HG02763 (cell line): ENCODE results near the gene TRAPPC3.
"Not testable (repeated sequence)": the region's sequence is repeated elsewhere in the genome, so short reads cannot be mapped to it uniquely, and the experiment has no call there.

Source experiments
- ATAC-seq: cut with Tn5 transposase; IDR thresholded peaks from one replicate; pipeline ENCODE4 v1.9.1; 2021; ENCODE audit warnings: mild to moderate bottlenecking, moderate library complexity; ENCODE audit not compliant: unreplicated experiment

TRAPPC3 gene

DNA sequence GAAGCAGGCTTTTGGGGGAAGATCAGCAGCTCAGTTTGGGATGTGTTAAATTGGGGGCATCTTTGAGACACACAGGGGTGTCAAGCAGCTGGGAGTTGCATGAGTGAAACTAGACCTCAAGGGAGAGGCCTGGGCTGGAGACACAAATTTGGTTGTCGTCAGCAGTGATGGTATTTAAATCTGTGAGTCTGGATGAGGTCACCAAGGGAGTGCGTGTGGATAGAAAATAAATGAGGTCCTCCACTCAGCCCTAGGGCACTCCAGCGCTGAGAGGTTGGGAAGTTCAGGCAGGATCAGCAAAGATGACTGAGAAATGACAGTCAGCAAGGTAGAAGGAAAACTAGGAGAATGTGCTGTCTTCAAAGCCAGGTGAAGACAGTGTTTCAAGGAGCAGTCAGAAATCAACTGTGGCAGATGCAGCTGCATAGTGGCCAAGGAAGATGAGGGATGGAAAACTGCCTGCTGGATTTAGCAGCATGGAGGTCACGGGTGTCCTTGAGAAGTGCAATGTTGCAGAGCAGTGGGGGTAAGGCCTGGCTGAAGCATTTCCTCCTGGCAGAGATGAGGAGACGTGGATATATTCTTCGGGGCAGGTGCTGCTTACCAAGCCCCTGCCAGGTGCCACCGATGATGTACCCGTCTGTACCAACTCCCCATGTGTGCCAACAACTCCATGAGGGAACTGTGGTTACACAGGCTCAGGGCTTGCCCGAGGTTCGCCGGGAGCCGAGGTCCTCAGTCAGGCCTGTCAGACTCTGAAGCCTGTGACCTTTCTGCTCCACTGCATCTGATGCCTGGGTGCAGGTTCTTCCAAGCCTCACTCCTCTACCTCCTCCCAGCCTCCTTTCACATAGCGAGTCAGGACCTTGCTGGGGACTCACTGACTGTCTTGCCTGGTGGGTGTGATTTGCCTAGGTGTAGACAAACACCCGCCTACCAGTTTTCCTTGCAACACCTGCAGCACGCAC, 17.9 kb upstream of the TRAPPC3 start:
- no peak for ATAC-seq

DNA sequence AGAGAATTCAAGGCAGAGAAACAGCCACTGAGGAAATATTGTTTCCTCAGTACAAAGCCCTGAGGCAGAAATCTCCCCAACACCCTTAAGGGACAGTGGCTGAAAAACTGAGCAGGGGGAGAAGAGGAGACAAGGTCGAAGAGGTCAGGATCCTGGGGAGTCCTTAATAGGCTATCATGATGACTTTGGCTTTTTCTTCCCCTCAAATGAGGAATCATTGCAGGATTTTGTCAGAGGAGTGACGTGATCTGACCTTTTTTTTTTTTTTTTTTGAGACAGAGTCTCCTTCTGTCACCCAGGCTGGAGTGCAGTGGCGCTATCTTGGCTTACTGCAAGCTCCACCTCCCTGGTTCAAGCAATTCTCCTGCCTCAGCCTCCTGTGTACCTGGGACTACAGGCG, 16.9 kb upstream of the TRAPPC3 start:
- ATAC-seq = no peak

DNA sequence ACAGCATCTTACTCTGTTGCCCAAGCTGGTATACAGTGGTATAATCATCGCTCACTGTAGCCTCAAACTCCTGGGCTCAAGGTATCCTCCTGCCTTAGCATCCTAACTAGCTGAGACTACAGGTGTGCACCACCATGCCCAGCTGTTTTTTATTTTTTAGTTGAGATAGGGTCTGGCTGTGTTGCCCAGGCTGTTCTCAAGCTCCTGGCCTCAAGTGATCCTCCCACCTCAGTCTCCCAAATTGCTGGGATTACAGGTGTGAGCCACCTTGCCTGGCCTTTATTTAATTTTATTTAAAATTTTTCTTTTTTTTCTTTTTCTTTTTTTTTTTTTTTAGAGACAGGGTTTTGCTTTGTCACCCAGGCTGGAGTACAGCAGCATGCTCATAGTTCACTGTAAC, 15.9 kb upstream of the TRAPPC3 start:
- no peak for ATAC-seq

DNA sequence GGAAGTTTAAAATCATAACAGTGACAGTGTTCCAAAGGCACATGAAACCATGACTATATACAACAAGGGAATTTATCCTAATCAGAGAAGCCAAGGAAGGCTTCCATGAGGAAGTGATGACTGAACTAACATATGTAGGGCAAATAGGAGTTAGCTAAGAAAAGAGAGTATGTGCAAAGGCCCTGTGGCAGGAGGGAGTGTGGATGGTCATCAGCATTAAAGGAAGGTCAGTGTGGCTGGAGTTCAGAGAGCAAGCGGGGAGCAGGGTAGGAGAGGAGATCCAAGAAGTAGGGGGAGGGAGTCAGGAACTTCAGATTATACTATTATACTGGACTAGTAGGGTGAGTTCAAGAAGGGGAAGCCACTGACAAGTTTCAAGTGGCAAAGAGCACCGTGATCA, 15.1 kb upstream of the TRAPPC3 start:
- ATAC-seq = no peak

DNA sequence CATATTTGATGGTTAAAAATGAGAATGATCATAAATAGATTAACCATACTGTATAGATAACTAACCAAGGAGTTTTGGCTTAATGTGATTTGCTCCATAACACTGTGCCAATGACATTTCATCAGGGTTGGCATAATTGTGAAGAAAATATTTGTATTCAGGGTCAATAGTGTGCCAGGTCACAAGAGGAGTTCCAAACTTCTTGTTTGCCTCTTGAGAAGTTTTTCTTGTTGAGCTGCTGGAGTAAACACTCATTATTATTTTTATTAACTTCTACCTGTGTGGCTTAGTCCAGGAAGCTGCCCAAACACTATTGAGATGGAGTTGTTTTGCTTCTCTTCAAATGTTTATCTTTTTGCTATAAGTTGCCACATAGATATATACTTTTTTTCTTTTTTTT, 14.1 kb upstream of the TRAPPC3 start:
- ATAC-seq = no peak

DNA sequence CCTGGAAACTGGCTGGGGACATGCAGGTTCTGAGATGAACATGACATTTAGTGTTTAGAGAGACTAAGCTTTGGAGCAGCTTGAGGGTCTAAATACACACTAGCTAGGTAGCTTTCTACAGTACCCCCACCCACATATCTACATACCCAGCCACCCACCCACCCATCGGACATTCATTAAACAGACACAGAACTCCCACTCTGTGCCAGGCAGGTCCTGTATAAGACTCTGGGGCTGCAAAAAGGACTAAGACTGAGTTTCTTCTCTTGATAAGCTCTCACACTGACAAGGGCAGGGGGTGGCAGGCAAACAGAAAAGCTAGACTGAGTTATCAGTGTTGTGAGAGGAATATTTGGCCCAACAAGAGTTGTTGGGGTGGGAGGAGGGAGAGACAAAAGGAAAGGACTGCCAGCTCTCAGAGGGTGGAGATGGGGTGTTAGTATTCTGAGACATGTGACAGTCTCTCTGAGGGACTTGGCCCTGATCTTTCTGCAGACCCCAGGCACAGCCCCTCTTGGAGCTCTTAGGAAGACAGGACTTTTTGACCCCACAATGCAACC, 13.5 kb upstream of the TRAPPC3 start:
- ATAC-seq = no peak

DNA sequence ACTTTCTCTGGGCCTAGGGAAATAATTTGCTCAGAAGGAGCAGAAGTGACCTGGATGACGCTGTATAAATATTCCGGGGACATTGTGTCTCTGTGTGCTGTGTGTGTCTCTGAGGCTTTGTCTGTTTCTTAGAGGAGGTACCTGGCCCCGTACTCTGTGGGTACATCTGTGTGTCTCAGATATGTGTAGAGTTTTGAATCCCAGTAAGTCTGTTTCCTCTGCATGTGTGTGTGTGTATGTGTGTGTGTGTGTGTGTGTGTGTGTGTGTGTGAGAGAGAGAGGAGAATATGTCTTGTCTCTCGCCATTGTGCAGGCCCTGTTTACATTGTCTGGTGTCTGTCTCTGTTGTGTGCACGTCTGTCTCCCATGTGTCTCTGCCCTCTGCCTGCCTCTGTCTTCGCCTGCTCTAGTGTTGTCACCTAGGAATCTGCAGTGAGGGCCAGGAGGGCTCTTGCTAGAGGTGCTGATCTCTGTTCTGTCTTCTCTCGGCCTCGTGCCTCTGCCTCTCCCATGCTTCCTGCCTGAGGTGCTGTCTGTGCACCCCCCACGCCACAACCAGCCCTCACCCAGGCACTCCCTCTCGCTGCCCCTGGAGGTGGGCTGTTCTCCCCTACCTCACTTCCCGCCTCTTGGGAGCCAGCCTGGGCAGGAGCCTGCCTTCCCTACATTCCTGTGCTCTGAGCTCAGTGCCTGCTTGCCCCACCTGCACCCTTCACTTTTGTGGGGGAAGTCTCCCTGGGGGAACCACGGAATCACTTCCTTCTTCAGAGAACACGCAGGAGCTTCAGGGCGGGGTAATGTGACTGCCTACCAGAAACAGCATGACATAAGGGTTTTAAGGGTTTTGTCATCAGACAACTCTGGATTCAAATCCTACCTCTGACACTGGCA, 12.6 kb upstream of the TRAPPC3 start:
- no peak for ATAC-seq

DNA sequence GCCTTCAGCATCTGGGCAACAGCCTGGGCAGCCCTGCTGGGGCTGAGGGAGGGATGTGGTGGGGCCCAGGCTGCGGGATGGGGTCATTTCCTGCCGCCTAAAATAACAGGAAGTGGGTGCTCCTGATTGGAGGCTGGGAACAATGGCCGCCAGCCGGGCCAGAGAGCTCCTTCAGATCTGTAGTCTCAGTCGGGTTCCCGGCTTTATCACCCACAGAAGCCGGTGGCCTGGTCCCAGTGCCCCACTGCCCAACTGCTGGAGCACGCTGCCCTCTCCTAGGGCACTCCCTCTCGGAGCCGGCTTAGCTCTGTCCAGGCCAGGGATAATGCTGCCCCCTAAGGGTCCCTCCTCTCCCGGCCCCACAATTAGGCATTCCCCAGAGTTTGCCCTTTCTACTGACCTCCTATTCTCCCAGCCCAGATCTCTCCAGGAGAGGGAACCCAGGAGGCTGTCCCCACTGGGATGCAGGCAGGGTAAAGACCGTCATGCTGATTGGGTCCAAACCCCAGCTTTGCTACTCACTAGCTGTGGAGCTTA, 11.7 kb upstream of the TRAPPC3 start:
- no peak for ATAC-seq

DNA sequence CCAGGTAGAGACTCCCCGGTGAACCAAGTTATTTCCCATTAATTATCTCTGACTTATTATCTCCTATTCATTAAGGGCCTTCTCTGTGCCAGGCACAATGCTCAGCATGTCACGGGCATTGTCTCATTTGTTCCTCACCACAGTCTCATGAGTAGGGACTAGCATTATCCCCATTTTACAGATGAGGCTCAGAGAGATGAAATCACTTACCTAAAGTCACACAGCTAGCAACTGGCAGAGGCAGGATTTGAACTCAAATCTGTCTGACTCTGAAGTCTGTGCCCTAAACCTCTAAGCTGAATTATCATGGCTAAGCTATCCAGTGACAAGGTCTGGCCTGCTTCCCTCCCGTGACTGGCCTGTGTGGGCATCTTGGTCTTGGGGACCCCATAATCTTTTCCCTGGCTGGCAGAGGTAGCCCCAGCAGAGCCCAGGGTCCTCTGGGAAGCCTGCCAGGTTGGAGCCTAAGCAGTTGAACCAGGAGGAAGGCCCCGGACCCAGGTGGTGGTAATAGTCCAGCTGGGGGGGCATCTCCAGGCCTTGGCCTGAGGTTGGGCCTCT, 11.2 kb upstream of the TRAPPC3 start:
- ATAC-seq = no peak

DNA sequence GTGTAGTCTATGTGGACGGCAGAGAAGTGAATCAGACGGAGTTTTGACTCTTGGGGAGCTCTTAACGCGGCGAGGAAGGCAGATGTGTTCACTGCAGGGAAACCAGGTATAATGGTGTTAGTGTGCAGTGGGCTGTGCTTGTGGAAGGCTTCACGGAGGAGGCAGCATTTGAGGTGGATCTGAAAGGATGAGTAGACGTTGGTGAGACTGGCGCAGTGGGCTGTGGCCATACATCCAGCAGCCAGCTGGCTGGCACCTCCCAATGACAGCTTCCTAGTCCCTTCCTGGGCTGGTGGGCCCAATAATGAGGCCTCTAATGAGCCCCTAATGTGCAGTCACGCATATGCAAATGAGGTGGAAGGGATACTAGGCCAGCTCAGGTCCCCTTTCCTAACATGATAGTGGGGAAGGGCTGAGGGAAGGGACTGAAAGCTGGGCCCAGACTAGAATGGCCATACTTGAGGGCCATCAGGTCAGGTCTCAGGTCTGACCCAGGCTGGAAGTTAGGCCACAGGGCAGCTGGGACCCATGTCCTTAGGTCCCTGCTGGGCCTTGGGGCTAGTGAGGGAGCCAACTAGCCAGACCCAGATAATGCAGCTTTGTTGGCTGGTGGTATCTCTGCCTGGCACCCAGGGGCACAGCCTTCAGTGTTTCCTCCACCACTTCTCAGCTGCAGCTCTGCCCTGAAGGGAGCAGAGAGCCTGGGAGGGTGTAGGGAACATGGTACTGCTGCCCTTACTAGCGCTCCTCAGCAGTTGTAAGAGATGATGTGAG, 10.5 kb upstream of the TRAPPC3 start:
- ATAC-seq = no peak

DNA sequence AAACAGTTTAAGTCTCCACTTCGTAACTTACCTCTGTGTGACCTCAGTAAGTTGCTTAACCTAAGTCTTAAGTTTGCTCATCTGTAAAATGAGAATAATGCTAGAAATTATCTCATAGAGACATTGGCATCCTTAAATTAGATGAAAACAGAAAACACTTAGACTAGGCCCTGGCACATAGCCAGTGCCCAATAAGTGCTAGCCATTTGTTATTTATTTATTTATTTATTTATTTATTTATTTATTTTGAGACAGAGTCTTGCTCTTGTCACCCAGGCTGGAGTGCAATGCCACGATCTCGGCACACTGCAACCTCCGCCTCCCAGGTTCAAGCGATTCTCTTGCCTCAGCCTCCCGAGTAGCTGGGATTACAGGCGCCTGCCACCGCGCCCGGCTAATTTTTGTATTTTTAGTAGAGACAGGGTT, 9.6 kb upstream of the TRAPPC3 start:
- ATAC-seq = not testable (repeated sequence)

DNA sequence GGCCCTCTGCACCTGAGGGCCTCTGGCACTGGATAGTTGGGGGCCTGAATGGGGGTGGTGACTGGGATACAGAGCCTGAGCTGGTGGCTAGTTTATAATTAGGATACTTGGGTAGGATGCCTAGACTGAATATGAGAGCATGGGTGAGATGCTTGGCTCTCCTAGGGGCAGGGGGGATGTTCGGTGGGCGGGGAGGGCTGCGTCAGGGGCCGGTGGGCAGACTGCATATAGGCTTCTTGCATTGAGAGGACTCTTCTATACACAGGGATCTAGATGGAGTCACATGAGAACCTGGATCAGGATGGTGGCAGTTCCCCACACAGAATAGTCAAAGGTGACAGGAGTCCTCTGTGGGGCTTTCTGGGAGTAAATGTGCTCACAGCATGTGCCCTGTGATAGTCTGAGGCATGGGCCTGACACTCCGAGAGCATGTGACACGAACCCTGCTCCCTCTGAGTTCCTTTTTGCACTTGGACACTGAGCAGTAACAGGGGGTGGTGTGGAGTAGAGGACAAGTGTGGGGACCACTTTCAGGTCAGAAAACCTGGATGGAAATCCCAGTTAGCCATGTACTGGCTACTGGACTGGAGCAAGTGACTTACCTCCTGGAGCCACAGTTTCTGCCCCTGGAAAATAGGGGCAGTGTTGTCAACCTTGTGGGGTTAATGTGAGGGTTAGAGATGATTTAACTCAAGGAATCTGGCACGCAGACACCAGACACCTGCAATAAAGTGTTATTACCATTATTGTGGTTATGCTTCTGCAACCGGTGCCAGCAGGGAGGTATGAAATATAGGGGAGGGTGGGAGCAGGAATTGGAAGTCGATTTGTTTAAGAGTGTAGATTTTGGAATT, 8.9 kb upstream of the TRAPPC3 start:
- no peak for ATAC-seq

DNA sequence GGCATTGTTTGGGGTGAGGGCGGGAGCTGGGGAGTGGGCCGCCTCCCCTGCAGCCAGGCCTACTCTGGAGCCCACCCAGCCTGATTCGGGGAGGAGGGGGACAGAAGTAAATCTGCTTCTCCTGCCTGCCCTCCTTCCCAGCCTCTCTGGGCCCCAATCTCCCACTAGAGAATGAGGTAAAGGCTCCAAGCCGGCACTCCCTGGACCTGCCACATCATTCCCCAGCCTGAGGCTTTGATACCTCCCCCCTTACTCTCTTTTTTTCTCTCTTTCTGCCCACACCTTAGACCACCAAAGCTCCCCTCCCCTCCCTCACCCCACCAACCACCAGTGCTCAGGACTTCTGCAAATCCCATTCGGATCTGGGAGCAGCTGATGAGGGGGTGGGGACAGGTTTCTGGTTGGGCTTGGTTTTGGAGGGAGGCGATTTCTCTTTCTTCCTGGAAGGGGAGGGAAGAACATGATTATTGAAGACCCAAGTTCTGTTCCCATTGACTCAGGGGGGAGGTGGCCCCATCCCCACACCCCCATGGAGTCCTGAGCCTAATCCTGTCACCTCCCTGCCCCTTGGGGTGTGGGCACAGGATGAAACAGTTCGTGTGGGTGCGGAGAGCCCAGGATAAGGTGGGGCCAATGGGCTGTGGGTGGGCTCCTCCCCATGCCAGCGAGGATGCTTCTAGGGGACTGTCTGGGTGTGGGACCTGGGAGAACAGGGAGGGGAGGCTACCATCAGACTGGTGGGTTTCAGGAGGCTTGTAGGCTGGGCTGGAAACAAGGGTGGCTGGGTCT, 8.0 kb upstream of the TRAPPC3 start:
- ATAC-seq = no peak

DNA sequence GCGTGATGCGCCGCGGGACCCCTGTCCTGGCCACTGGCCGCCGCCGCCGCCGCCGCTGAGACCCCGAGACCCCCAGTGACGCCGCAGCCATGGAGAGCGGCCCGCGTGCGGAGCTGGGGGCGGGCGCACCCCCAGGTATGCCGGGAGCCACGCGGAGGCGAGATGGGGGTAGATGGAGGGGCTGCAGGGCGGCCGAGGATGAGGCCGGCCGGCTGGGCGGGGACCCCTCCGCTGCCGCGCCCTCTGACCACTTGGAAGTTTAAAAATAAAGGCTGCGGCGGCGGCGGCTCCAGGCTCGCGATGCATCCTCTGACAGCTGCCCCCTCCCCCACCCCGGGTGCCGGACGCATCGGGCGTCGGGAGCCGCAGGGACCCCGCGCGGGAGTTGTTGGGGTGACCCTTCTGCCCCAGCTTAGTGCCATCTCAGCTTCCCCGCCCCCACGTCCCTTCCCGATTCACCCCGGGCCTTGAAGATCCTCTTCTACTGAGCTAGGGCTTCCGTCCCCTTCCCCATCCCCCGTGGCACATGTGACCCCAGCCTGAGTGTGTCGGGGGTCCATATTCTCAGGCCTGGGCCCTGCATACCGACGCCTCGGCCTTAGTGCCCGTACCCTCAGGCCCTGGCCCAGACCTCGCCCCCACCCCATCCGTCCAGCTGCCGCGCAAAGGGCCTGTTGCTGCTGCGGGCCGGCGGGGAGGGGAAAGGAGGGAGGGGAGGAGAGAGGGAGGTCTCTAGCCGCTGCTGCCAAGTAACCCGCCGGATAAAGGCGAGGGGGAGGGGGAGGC, 7.2 kb upstream of the TRAPPC3 start:
- no peak for ATAC-seq

DNA sequence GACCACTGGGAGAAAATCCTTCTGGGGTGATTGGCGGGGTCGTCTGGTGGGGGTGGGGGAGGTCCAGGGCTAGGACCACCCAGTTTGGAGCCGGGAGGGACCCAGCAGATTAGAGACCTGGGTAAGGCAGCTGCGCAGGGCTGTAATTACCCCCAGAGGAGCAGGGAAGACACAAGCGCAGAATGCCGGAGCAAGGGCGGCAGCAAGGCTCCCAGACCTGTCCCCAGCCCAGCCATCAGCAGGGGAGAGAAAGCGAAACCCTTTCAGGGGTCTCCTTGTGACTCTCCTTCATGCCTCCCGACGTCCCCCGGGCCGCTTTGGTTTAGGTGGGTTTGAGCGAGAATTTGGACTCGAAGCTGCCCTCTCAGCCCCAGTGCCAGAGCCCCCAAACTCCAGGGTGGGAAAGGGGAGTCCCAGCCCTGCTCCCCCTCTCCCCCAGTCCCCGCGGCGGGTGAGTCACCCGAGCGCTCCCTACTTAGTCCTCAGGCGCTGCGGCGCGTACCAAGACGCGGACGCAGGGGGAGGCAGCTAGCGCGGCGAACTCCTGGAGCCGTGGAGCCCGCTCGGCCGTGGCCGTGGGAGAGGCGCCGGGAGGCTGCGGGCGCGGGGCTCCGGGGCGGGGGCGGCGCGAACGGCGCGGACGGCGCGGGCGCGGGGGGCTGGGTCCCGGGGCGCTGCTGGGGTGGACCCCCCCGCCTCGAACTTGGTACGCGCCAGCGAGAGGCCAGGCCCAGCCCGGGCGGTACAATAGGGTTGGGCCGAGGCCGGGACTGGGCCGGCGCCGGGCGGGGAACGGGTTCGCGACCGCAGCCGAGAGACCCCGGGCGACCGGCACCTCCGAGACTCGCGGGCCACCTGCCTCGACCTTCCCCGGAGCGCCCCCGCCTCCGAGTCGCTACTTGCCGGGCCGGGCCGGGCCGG, 6.4 kb upstream of the TRAPPC3 start, which contains the start of gene MAP7D1:
Gene MAP7D1 (plus strand): TSS at position 753 of the 921 bp plus-strand sequence. CDS start 258 bp downstream, outside the sequence.
- peak; percentile 47 for ATAC-seq

DNA sequence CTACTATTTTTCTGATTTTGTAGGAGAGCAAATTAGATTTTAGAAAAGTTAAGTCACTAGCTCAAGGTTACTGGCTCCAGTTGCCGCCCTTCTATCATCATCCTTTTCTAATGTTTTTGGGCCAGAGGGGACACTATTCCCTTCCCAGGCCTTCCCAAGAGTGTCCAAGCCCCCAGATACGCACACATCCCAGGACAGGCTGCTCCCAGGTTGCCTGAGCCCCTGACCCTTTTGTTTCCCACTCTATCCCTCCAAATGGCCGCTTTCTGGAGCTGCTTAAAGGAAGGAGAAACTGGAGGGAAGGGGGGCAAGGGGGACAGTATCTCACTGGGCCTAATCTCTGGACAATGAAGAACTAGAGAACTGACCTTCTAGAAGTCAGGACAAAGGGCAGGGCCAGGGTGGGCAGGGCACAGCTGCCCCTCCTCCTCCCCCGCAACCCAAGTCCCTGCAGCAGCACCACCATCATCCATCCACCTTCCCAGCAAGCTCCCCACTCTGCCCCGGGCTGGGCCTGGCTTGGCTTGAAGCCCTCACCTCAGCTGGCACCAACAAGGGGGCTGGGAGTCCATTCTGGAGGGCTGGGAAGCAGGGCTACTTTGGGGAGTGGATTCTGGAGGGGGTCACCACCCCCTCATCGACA, 5.6 kb upstream of the TRAPPC3 start:
- ATAC-seq = no peak
